DND-41 (cell line): ENCODE results near the gene CSRP1.

Experiments used
- ATAC-seq: fragments of 200-7000 bp; cut with Tn5 transposase; 3 replicates; pipeline ENCODE4 v1.9.1; 2021; ENCODE audit warnings: low read depth; ENCODE audit not compliant: insufficient read depth
- DNase-seq: peaks from one replicate; pipeline ENCODE4 v3.0.0-alpha.2; 2020
- H2AFZ ChIP-seq: 2 replicates; pipeline ENCODE4 v1.6.0; 2012; ENCODE audit warnings: low read depth, low read length
- H3K27ac ChIP-seq: 2 replicates; pipeline ENCODE4 v1.5.1; 2012; ENCODE audit warnings: low read length, inconsistent platforms
- H3K27me3 ChIP-seq: fragments of 200-600 bp; sonication (generic); 2 replicates; pipeline ENCODE4 v1.6.0; 2012; ENCODE audit warnings: low read length, mild to moderate bottlenecking, inconsistent platforms; ENCODE audit not compliant: insufficient read depth, poor library complexity
- H3K36me3 ChIP-seq: 2 replicates; pipeline ENCODE4 v1.5.1; 2012; ENCODE audit warnings: low read length, inconsistent platforms; ENCODE audit not compliant: insufficient read depth
- H3K4me1 ChIP-seq: 2 replicates; pipeline ENCODE4 v1.5.1; 2012; ENCODE audit warnings: mild to moderate bottlenecking, low read length; ENCODE audit not compliant: insufficient read depth
- H3K4me2 ChIP-seq: 2 replicates; pipeline ENCODE4 v1.6.0; 2012; ENCODE audit warnings: mild to moderate bottlenecking, moderate library complexity, low read length, inconsistent platforms; ENCODE audit not compliant: insufficient read depth
- H3K4me3 ChIP-seq, 2 experiments: fragments of 200-600 bp in 1 of 2; shearing (Covaris generic) in 1 of 2; 2 replicates each; pipeline ENCODE4 v1.5.1; 2012 to 2016; ENCODE audit warnings: inconsistent platforms in 2 of 2, low read length in 2 of 2, mild to moderate bottlenecking in 2 of 2, low read depth in 1 of 2, moderate library complexity in 1 of 2
- H3K79me2 ChIP-seq: 2 replicates; pipeline ENCODE4 v1.6.0; 2012; ENCODE audit warnings: low read length, inconsistent platforms; ENCODE audit not compliant: insufficient read depth
- H3K9ac ChIP-seq: 2 replicates; pipeline ENCODE4 v1.6.0; 2012; ENCODE audit warnings: low read depth, mild to moderate bottlenecking, inconsistent platforms, low read length, moderate library complexity
- H3K9me3 ChIP-seq: 2 replicates; pipeline ENCODE4 v1.5.1; 2012; ENCODE audit warnings: low read length, moderate library complexity, mild to moderate bottlenecking, inconsistent platforms; ENCODE audit not compliant: insufficient read depth, severe bottlenecking
- H4K20me1 ChIP-seq: 2 replicates; pipeline ENCODE4 v1.6.0; 2012; ENCODE audit warnings: low read length; ENCODE audit not compliant: insufficient read depth
- EZH2 ChIP-seq: IDR thresholded peaks from 3 replicates; pipeline ENCODE4 v1.6.1; 2012; ENCODE audit warnings: borderline replicate concordance, low read depth, mild to moderate bottlenecking, moderate library complexity, low read length, inconsistent platforms; ENCODE audit not compliant: severe bottlenecking
- TF ChIP-seq, protein P1 (sequence below): IDR thresholded peaks from 2 replicates; pipeline ENCODE4 v1.5.1; 2012; ENCODE audit warnings: borderline replicate concordance, low read length, moderate library complexity, mild to moderate bottlenecking; ENCODE audit not compliant: poor library complexity, severe bottlenecking; ENCODE audit errors: extremely low read depth

Gene CSRP1

GRCh38 chr1:201544710-201545109, 37.8 kb upstream of the CSRP1 start:
- Histone ChIP-seq H3K4me3 (no peak overlapping the region), H3K36me3 (no peaks in the 10 kb centered on the region), H2AFZ (no peak overlapping the region), H3K9ac (no peak overlapping the region), H3K9me3 (no peaks in the 10 kb centered on the region), H3K4me2 (no peak overlapping the region), H3K27ac (no peak overlapping the region), H3K4me1 (no peaks in the 10 kb centered on the region), H3K79me2 (no peaks in the 10 kb centered on the region), H4K20me1 (peaks cover 3% of the 10 kb centered on the region; the same call in 1 of the 2 replicates), H3K27me3 (peaks cover 7% of the 10 kb centered on the region)
- TF ChIP-seq EZH2, result no peak
- TF ChIP-seq, protein P1, sequence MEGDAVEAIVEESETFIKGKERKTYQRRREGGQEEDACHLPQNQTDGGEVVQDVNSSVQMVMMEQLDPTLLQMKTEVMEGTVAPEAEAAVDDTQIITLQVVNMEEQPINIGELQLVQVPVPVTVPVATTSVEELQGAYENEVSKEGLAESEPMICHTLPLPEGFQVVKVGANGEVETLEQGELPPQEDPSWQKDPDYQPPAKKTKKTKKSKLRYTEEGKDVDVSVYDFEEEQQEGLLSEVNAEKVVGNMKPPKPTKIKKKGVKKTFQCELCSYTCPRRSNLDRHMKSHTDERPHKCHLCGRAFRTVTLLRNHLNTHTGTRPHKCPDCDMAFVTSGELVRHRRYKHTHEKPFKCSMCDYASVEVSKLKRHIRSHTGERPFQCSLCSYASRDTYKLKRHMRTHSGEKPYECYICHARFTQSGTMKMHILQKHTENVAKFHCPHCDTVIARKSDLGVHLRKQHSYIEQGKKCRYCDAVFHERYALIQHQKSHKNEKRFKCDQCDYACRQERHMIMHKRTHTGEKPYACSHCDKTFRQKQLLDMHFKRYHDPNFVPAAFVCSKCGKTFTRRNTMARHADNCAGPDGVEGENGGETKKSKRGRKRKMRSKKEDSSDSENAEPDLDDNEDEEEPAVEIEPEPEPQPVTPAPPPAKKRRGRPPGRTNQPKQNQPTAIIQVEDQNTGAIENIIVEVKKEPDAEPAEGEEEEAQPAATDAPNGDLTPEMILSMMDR, result no peak
- no peak for DNase-seq
- no peak for ATAC-seq

- TF ChIP-seq, protein P1, result no peak
- no peak for TF ChIP-seq EZH2
- DNase-seq (no peak), ATAC-seq (no peak)
- Histone ChIP-seq H3K4me1 (no peaks in the 10 kb centered on the region), H3K9me3 (no peaks in the 10 kb centered on the region), H3K9ac (no peak overlapping the region), H3K79me2 (no peaks in the 10 kb centered on the region), H3K36me3 (no peaks in the 10 kb centered on the region), H3K4me3 (no peak overlapping the region), H3K27ac (no peak overlapping the region), H4K20me1 (peaks cover 3% of the 10 kb centered on the region; the same call in 1 of the 2 replicates), H3K27me3 (peaks cover 12% of the 10 kb centered on the region), H3K4me2 (no peak overlapping the region), H2AFZ (no peak overlapping the region)
These were observed 37.1 kb upstream of the CSRP1 start for GRCh38 chr1:201543871-201544642.

- no peaks in the 10 kb centered on the region for H3K79me2 ChIP-seq
- no peak overlapping the region for H2AFZ ChIP-seq
- H3K27ac ChIP-seq, result no peak overlapping the region
- H3K4me1 ChIP-seq, result no peaks in the 10 kb centered on the region
- H4K20me1 ChIP-seq, result peaks cover 8% of the 10 kb centered on the region
- TF ChIP-seq, protein P1, result no peak
- TF ChIP-seq EZH2, result no peak
- no peaks in the 10 kb centered on the region for H3K9me3 ChIP-seq
- H3K27me3 ChIP-seq, result peaks cover 27% of the 10 kb centered on the region
- DNase-seq, result no peak
- ATAC-seq, result no peak
- H3K36me3 ChIP-seq, result no peaks in the 10 kb centered on the region
- H3K4me2 ChIP-seq, result no peak overlapping the region
- H3K4me3 ChIP-seq, result no peak overlapping the region
- H3K9ac ChIP-seq, result no peak overlapping the region
These were observed 35.5 kb upstream of the CSRP1 start for GRCh38 chr1:201542309-201543035.
